ENCODE measurements around the gene UBD.

Gene UBD
- 0 reads per million in 4 donors for total RNA-seq

GRCh38 chr6:29559524-29560287 is at the start of gene UBD:
UBD (minus strand) TSS chr6:29559732; CDS start chr6:29559701, 31 bp downstream.
- DNase-seq = no peak

GRCh38 chr6:29608131-29608530 is 48.6 kb upstream of the UBD start:
- no peak for DNase-seq

- no peak for DNase-seq
Measured at GRCh38 chr6:29603930-29604329, 44.4 kb upstream of the UBD start.

- DNase-seq = no peak
Measured at GRCh38 chr6:29603456-29603855, 43.9 kb upstream of the UBD start.

GRCh38 chr6:29602564-29603361 is 43.2 kb upstream of the UBD start:
- peak in 1 of 5 donors; percentile 5 for DNase-seq

GRCh38 chr6:29598172-29598747 is 38.7 kb upstream of the UBD start:
- DNase-seq = no peak

- DNase-seq = no peak
Measured at GRCh38 chr6:29597184-29597583, 37.7 kb upstream of the UBD start.

GRCh38 chr6:29596381-29596900 is 36.9 kb upstream of the UBD start:
- DNase-seq = no peak

- DNase-seq = no peak
Measured at GRCh38 chr6:29593199-29593855, 33.8 kb upstream of the UBD start.

GRCh38 chr6:29591677-29592076 is 32.1 kb upstream of the UBD start:
- no peak for DNase-seq

- DNase-seq = no peak
Measured at GRCh38 chr6:29590218-29590808, 30.8 kb upstream of the UBD start.

GRCh38 chr6:29589423-29590048 is 30.0 kb upstream of the UBD start:
- peak in 3 of 5 donors; percentile 26 to 43 (median 43) for DNase-seq

GRCh38 chr6:29584821-29585220 is 25.3 kb upstream of the UBD start, which contains the start of gene OR2H2:
OR2H2 (plus strand) TSS chr6:29585121; CDS start chr6:29587945, 2,824 bp downstream.
- DNase-seq = no peak

- no peak for DNase-seq
Measured at GRCh38 chr6:29577544-29577943, 18.0 kb upstream of the UBD start.

GRCh38 chr6:29576056-29576455 is 16.5 kb upstream of the UBD start:
- no peak for DNase-seq

GRCh38 chr6:29567991-29568390 is 8.5 kb upstream of the UBD start:
- no peak for DNase-seq

- DNase-seq = no peak
Measured at GRCh38 chr6:29567541-29567940, 8.0 kb upstream of the UBD start.

GRCh38 chr6:29566856-29567255 is 7.3 kb upstream of the UBD start:
- no peak for DNase-seq

GRCh38 chr6:29564875-29565274 is 5.3 kb upstream of the UBD start:
- DNase-seq = no peak

- DNase-seq = no peak
Measured at GRCh38 chr6:29563435-29563965, 4.0 kb upstream of the UBD start.

GRCh38 chr6:29561606-29562181 is 2.2 kb upstream of the UBD start:
- no peak for DNase-seq

All from T-helper 1 cell (primary cell).